Fibroblast of the aortic adventitia (primary cell): ENCODE measurements around the gene OSMR. TPM values are rescaled to one million over a fixed set of nuclear protein-coding genes. Genes with fewer than 3 reads are reported as not detected.
"Not testable (repeated sequence)": the region's sequence is repeated elsewhere in the genome, so short reads cannot be mapped to it uniquely, and the experiment has no call there.

Source experiments
- DNase-seq: peaks from one replicate; pipeline ENCODE4 v3.0.0-alpha.2; 2010; ENCODE audit warnings: low read depth
- H3K4me3 ChIP-seq: 2 replicates; pipeline ENCODE4 v1.5.1; 2011; ENCODE audit warnings: low read depth, mild to moderate bottlenecking, control low read depth, low read length, moderate library complexity
- total RNA-seq: library from RNA; depleted of rRNA; stranded (reverse); fragments of >200 nt; gene quantifications from 2 replicates; pipeline ENCODE4 v1.2.3, GENCODE V29; 2012; ENCODE audit warnings: low replicate concordance
- TF ChIP-seq, protein P1 (sequence below): IDR thresholded peaks from 2 replicates; pipeline ENCODE4 v1.5.1; 2011; ENCODE audit warnings: mild to moderate bottlenecking, low read length, control low read depth, inconsistent platforms; ENCODE audit not compliant: insufficient read depth

The OSMR gene
- total RNA-seq, 1 donor, result 96.7 TPM

DNA sequence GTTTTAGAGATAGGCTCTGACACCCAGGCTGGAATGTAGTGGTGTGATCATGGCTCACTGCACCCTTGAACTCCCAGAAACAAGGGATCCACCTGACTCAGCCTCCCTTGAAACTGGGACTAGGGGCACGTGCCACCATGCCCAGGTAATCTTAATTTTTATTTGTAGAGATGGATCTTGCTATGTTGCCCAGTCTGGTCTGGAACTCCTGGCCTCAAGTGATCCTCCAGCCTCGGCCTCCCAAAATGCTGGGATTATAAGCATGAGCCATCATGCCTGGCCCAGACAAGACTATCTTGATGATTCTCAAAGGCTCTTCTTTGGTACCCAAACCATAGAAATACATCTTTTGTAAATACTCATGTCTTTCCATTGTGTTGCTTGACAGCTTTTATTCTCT lies 10.8 kb downstream of the OSMR start:
- DNase-seq, result no peak
- TF ChIP-seq, protein P1, sequence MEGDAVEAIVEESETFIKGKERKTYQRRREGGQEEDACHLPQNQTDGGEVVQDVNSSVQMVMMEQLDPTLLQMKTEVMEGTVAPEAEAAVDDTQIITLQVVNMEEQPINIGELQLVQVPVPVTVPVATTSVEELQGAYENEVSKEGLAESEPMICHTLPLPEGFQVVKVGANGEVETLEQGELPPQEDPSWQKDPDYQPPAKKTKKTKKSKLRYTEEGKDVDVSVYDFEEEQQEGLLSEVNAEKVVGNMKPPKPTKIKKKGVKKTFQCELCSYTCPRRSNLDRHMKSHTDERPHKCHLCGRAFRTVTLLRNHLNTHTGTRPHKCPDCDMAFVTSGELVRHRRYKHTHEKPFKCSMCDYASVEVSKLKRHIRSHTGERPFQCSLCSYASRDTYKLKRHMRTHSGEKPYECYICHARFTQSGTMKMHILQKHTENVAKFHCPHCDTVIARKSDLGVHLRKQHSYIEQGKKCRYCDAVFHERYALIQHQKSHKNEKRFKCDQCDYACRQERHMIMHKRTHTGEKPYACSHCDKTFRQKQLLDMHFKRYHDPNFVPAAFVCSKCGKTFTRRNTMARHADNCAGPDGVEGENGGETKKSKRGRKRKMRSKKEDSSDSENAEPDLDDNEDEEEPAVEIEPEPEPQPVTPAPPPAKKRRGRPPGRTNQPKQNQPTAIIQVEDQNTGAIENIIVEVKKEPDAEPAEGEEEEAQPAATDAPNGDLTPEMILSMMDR, result no peak
- no peak overlapping the region for H3K4me3 ChIP-seq

DNA sequence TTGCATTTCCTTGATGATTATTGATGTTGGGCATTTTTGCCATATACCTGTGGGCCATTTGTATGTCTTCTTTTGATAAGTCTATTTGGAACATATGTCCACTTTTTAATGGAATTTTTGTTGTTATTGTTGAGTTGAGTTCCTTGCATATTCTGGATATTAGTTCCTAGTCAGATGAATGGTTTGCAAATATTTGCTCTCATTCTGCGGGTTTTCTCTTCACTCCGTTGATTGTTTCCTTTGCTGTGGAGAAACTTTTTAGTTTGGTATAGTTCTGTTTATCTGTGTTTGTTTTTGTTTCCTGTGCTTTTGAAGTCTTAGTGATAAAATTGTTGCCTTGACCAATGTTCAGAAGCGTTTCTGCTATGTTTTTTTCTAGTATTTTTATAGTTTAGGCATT lies 13.0 kb downstream of the OSMR start:
- TF ChIP-seq, protein P1, result no peak
- DNase-seq, result no peak
- H3K4me3 ChIP-seq, result no peak overlapping the region

DNA sequence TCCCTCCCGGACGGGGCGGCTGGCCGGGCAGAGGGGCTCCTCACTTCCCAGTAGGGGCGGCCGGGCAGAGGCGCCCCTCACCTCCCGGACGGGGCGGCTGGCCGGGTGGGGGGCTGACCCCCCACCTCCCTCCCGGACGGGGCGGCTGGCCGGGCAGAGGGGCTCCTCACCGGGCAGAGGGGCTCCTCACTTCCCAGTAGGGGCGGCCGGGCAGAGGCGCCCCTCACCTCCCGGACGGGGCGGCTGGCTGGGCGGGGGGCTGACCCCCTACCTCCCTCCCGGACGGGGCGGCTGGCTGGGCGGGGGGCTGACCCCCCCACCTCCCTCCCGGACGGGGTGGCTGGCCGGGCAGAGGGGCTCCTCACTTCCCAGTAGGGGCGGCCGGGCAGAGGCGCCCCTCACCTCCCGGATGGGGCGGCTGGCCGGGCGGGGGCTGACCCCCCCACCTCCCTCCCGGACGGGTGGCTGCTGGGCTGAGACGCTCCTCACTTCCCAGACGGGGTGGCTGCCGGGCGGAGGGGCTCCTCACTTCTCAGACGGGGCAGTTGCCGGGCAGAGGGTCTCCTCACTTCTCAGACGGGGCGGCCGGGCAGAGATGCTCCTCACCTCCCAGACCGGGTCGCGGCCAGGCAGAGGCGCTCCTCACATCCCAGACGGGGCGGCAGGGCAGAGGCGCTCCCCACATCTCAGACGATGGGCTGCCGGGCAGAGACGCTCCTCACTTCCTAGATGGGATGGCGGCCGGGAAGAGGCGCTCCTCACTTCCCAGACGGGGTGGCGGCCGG lies 16.4 kb downstream of the OSMR start:
- not testable (repeated sequence) for H3K4me3 ChIP-seq, DNase-seq

DNA sequence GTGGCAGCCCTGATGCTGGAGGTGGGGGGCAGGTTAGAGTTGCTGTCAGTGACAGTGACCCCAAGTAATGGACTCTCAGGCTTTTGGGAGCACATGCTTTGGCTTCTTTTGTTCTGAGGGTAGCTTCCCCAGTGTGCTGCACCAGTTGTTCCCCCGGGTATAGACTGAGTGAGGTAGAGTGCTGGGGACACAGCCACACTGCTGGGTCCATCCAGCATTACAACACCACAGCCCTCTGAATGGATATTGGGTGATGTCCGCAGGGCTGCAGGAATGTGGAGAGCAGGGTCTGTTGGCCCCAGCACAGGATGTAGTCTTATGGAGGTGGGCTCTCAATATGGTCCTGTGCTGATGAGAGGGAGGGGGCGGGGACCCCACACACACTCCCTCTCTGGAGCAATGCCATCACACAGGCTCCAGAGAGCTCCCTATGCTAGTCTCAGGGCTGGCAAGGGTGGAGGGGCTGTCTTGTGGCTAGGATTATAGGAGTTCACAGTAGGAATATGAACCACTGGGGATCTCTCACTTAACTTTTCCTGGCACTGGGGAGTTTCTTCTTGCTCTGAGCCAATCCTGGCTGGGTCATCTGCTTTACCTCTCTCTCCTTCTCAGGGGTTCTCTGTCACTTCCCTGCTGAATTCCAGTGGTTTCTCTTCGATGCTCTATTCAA lies 20.7 kb downstream of the OSMR start:
- TF ChIP-seq, protein P1, result no peak
- no peak overlapping the region for H3K4me3 ChIP-seq
- DNase-seq, result no peak

DNA sequence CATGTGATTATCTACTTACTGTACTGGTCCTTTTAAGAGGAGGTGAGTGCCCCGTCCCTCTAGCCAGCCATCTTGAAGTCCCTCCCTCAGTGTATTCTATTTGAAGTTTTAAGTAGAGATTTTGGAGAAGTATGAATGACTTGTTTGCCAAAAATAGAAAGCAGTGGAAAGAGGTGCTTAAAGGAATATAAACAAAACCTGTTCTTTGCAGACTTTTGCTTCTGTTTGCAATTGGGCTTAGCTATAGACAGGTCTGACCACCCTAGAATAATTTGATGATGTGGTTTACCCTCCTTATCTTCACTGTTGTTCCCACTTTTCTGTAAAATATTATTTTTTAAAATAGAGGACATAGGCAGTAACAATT lies 21.2 kb downstream of the OSMR start:
- TF ChIP-seq, protein P1, result no peak
- H3K4me3 ChIP-seq, result no peak overlapping the region
- no peak for DNase-seq

DNA sequence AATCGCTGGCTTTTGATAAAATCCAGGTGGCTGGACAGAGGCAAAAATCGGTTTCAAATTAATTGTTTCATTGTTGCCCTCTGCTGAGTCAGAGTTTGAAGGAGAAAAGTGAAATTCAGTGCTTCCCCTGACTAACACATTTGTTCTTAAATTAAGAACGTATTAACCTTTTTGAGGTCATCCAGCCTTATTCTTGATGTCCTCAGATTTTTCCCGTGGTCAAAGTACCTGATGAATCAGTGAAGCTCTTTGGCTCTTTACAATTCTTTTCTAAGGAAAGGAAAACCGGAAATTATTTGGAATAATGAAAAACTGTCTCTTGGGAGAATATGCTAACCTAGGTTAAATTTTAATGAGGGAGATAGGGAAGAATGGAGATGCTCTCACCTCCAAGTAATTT lies 21.6 kb downstream of the OSMR start:
- TF ChIP-seq, protein P1, result no peak
- no peak overlapping the region for H3K4me3 ChIP-seq
- no peak for DNase-seq

DNA sequence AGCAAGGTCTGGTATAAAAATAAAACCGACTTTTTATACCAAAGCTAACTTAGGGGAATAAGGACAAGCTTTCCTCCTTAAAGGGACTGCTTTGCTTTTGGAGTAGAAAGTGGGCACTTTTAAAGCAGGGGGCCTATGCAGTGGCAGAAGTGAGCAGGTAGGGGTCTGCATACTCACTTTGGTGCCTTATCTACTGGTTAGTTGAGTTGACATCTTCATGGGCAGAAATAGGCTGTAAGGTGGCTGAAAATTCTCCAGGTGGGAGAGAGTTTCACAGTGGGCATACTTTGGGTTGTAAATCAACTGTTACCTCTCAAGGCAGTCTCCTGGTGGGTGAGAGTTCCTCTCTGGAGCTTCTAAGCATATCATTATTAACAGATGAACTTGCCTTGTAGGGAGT lies 24.8 kb downstream of the OSMR start:
- no peak for DNase-seq
- no peak overlapping the region for H3K4me3 ChIP-seq
- TF ChIP-seq, protein P1, result no peak
